Muscle layer of colon (tissue), 2 donors: ENCODE data around the gene TOMM70.

Experiments used
- H3K27ac ChIP-seq: one replicate; pipeline ENCODE4 v1.7.0; 2013; ENCODE audit warnings: low read depth, mild to moderate bottlenecking, low read length, moderate library complexity
- H3K27me3 ChIP-seq, 2 donors: one replicate each; pipeline ENCODE4 v1.7.0; 2013; ENCODE audit warnings: low read length in 2 of 2, mild to moderate bottlenecking in 2 of 2; ENCODE audit not compliant: insufficient read depth in 2 of 2, control insufficient read depth in 1 of 2
- H3K36me3 ChIP-seq: one replicate; pipeline ENCODE4 v1.7.0; 2013; ENCODE audit warnings: mild to moderate bottlenecking, low read length; ENCODE audit not compliant: insufficient read depth
- H3K4me1 ChIP-seq: one replicate; pipeline ENCODE4 v1.7.0; 2013; ENCODE audit warnings: mild to moderate bottlenecking, low read length; ENCODE audit not compliant: insufficient read depth
- H3K4me3 ChIP-seq, 2 donors: one replicate each; pipeline ENCODE4 v1.7.0; 2013; ENCODE audit warnings: low read length in 2 of 2, low read depth in 1 of 2, mild to moderate bottlenecking in 1 of 2, moderate library complexity in 1 of 2
- H3K9ac ChIP-seq: one replicate; pipeline ENCODE4 v1.7.0; 2013; ENCODE audit warnings: low read length
- H3K9me3 ChIP-seq: one replicate; pipeline ENCODE4 v1.7.0; 2013; ENCODE audit warnings: mild to moderate bottlenecking, low read length
- donor health status: abdominal sarcoma.
- donor health status: Adenocarcinoma of cecum.

TOMM70 gene

DNA sequence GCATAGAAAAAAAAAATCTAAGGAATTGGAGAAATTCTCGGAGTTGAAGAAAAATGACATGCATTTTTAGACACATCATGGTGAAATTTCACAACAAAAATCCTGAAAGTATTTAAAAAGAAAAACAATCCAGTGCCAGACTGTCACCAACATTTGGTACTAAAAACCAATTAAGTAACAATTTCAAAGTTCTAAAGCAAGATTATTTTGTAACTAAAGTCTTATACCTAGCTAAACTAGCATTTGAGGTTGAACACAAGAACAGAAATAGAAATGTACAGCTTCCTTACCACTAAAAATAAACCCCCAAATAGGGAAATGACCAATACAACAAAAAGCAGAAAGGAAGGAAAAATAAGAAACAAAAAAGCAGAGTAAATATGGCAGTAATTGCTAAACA lies 11.9 kb downstream of the TOMM70 start:
- Histone ChIP-seq H3K36me3 (peaks cover 10% of the 10 kb centered on the region), H3K9ac (no peak overlapping the region), H3K9me3 (no peaks in the 10 kb centered on the region), H3K4me3 (no peak overlapping the region), H3K4me1 (peaks cover 16% of the 10 kb centered on the region), H3K27me3 (no peaks in the 10 kb centered on the region), H3K27ac (no peak overlapping the region)

DNA sequence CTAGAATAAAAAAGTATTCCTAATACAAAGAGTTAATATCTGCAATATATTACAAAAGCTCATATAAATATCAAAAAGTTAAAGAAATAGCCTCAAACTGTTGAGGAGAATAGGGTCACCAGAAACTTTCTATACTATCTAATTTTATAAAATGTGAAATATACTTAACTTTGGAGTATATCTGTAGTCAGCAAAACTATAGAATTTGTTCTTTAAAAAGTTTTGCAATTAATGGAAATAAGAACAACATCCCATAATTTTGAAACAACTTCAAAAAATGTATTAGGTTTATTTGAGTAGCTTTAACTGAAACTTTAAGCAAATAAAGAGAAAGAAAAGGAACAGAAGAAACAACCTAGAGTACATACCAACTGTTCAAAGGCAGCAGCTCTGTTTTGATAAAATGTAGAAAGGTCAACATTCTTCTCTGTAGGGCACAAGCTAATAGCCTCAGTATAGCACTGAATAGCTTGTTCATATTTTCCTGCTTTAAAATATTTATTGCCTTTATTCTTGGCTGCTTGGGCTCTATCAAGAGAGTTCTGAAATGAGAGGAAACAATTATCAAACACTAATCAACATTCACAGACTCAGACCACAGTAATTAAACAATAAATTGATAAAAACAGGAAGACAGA lies 14.3 kb downstream of the TOMM70 start:
- Histone ChIP-seq H3K27ac (no peak overlapping the region), H3K9ac (no peak overlapping the region)

DNA sequence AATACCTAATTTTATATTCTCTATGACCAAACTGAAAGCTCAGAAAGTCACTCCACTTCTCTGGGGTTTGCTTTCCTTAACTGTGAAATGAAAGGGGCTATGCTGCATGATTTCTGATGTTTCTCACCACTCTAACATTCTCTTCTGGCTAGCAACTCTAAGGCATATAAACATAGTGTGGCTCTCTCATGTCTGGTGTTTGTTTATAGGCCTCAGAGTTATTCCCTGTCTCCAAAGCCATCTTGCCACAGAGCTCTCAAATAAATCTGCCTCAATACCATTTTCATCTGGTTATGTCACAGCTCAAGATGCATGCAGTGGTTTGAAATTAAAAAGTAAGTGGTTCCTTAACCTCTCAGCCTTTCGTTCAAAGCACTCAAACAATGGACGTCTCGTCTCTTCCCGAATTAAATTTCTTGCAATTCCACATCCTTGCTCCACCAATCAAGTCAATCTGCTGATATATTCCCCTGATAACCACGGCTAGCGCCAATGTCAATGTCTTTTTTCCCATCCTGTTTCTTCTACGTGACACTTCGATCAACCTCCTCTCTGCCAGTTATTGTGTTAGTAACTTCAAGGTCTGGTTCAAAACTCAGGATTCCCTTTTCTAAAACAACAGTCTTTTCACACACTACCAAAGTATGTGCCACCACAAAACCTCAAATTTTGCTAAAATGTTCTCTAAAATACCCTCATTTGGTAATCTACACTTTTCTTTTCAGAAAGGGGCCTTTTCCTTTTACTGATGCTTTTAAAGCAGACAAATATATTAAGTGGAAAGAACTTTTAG lies 16.0 kb downstream of the TOMM70 start:
- Histone ChIP-seq H3K9ac (no peak overlapping the region), H3K9me3 (no peaks in the 10 kb centered on the region), H3K4me1 (peaks cover 16% of the 10 kb centered on the region), H3K36me3 (peaks cover 34% of the 10 kb centered on the region), H3K4me3 (no peak overlapping the region), H3K27ac (no peak overlapping the region), H3K27me3 (no peaks in the 10 kb centered on the region)

More for the DNA sequence above, 14.3 kb downstream of the TOMM70 start:
- Histone ChIP-seq H3K4me3 (no peak overlapping the region), H3K4me1 (peaks cover 16% of the 10 kb centered on the region), H3K36me3 (peaks cover 21% of the 10 kb centered on the region), H3K27me3 (no peaks in the 10 kb centered on the region), H3K9me3 (no peaks in the 10 kb centered on the region)

DNA sequence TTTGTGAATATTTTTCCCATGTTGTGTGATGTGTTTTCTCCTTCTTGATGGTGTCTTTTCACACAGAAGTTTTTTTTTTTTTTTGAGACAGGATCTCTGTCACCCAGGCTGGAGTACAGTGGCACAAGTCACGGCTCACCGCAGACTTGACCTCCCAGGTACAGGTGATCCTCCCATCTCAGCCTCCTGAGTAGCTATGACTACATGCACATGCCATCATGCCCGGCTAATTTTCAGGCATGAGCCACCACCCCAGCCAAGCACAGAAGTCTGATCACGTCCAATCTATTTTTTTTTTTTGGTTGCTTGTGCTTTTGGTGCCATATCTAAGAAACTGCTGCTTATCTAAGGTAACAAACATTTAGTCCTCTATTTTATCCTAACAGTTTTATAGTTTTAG lies 24.6 kb downstream of the TOMM70 start:
- H3K27me3 ChIP-seq = no peaks in the 10 kb centered on the region
- H3K36me3 ChIP-seq = peaks cover 40% of the 10 kb centered on the region
- H3K4me1 ChIP-seq = no peaks in the 10 kb centered on the region
- H3K9me3 ChIP-seq = no peaks in the 10 kb centered on the region
- H3K4me3 ChIP-seq = no peak overlapping the region
- H3K27ac ChIP-seq = no peak overlapping the region
- H3K9ac ChIP-seq = no peak overlapping the region

DNA sequence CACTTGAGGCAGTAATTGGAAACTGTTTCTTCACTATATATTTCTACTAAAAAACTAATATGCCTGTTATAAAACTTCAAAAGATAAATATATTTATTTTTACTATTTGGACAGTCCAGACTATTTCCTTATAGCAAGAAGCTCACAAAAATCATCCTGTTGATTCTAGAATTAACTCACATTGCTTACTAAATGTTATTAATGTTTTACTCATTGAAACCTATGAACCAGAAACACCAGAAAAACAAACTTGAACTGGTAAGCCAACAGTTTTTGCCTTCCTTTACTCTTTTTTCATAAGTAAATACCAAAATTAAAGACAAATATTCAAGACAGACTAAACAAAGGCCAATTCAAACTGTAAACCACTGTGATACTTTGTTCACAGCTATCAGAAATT lies 26.4 kb downstream of the TOMM70 start:
- no peak overlapping the region for H3K9ac ChIP-seq
- H3K4me3 ChIP-seq = no peak overlapping the region
- H3K36me3 ChIP-seq = peaks cover 42% of the 10 kb centered on the region
- no peaks in the 10 kb centered on the region for H3K9me3 ChIP-seq
- no peak overlapping the region for H3K27ac ChIP-seq
- H3K27me3 ChIP-seq = no peaks in the 10 kb centered on the region
- no peaks in the 10 kb centered on the region for H3K4me1 ChIP-seq

DNA sequence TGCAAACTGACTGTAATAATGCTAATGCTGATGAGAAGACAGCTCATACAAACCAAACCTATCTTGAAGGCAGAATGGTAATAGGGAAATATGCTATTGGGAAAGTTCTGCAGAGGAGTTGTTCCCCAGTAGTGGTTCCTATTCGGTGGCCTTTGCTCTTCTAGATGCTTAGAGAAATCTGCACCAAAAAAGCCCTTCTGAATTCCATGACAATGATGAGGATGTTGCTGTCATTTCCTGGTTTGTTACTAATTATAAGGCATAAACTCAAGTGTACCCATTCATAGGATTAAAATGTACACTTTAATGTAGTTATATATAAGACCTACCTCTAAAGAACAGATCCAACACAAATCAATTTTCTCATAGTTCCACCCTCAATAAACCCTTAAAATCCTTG lies 30.1 kb downstream of the TOMM70 start:
- Histone ChIP-seq H3K27me3 (no peaks in the 10 kb centered on the region), H3K27ac (no peak overlapping the region), H3K4me3 (no peak overlapping the region), H3K36me3 (peaks cover 60% of the 10 kb centered on the region), H3K9ac (no peak overlapping the region), H3K4me1 (no peaks in the 10 kb centered on the region), H3K9me3 (no peaks in the 10 kb centered on the region)

DNA sequence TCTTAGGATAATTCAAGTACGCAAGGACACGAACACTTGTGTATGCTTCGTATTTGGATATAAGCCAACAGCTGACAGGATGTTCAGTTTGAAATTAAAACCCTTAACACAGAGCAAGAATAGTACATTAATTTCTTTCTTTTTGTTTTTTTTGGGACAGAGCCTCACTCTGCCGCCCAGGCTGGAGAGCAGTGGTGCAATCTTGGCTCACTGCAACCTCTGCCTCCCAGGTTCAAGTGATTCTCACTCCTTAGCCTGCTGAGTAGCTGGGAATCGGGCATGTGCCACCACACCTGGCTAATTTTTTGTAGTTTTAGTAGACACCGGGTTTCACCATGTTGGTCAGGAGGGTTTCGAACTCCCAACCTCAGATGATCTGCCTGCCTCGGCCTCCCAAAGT lies 32.4 kb downstream of the TOMM70 start:
- Histone ChIP-seq H3K36me3 (peaks cover 62% of the 10 kb centered on the region), H3K27me3 (no peaks in the 10 kb centered on the region), H3K9me3 (no peaks in the 10 kb centered on the region), H3K9ac (no peak overlapping the region), H3K4me3 (no peak overlapping the region), H3K4me1 (no peaks in the 10 kb centered on the region), H3K27ac (no peak overlapping the region)

DNA sequence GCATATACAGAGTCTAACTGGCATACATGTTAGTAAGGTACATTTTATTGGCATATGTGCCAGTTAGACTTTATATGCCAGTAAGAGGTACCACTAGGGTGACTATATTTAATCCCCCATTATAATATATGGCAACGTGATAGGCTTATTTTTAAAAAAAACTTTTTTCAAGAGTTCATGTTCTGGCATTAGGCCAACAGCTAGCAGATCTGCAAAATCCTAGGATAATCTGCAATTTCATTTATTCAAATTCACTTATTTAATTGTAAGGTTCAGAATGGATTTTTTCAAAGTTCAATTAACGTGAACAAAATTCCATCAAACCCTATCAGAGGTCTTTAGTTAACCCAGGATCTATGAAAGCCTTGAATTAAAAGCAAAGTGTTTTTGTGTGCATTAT lies 34.5 kb downstream of the TOMM70 start:
- Histone ChIP-seq H3K27me3 (no peaks in the 10 kb centered on the region), H3K4me1 (no peaks in the 10 kb centered on the region), H3K4me3 (no peak overlapping the region), H3K36me3 (peaks cover 49% of the 10 kb centered on the region), H3K9me3 (no peaks in the 10 kb centered on the region), H3K9ac (no peak overlapping the region), H3K27ac (no peak overlapping the region)

DNA sequence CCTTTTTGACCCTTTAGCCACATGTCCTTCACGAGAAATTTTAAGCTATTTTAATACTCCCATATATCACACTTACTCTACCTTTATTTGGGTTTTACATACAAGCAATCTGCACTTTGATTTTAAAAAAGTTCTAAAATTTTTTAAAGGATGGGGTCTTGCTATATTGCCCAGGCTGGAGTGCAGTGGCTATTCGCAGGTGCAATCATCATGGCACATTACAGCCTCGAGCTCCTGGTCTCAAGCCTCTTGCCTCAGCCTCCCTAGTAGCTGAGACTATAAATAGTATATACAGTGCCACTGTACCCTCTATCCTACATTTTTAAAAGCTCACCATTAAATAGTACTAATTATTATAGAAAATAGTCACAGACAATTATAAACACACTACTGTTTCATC lies 36.5 kb downstream of the TOMM70 start:
- H3K9ac ChIP-seq = no peak overlapping the region
- peaks cover 43% of the 10 kb centered on the region for H3K36me3 ChIP-seq
- no peaks in the 10 kb centered on the region for H3K27me3 ChIP-seq
- H3K9me3 ChIP-seq = no peaks in the 10 kb centered on the region
- H3K27ac ChIP-seq = no peak overlapping the region
- H3K4me3 ChIP-seq = no peak overlapping the region
- no peaks in the 10 kb centered on the region for H3K4me1 ChIP-seq

DNA sequence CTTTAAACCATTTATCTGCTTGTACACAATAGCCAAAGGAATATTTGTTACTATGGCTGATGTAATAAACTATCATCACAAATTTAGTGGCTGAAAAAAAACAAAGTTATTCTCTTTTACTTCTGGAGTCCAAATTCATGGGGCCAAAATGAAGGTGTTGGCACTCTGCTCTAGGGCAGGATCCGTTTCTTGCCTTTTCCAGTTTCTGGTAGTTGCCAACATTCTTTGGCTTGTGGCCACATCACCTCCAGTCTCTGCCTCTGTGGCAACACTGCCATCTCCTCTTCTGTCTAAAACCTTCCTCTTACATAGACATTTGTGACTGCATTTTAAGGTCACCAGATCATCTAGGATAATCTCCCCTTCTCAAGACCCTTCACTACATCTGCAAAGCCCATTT lies 39.0 kb downstream of the TOMM70 start:
- H3K4me3 ChIP-seq = no peak overlapping the region
- no peak overlapping the region for H3K9ac ChIP-seq
- H3K27ac ChIP-seq = no peak overlapping the region
- H3K4me1 ChIP-seq = no peaks in the 10 kb centered on the region
- H3K27me3 ChIP-seq = no peaks in the 10 kb centered on the region
- peaks cover 31% of the 10 kb centered on the region for H3K36me3 ChIP-seq
- H3K9me3 ChIP-seq = no peaks in the 10 kb centered on the region

DNA sequence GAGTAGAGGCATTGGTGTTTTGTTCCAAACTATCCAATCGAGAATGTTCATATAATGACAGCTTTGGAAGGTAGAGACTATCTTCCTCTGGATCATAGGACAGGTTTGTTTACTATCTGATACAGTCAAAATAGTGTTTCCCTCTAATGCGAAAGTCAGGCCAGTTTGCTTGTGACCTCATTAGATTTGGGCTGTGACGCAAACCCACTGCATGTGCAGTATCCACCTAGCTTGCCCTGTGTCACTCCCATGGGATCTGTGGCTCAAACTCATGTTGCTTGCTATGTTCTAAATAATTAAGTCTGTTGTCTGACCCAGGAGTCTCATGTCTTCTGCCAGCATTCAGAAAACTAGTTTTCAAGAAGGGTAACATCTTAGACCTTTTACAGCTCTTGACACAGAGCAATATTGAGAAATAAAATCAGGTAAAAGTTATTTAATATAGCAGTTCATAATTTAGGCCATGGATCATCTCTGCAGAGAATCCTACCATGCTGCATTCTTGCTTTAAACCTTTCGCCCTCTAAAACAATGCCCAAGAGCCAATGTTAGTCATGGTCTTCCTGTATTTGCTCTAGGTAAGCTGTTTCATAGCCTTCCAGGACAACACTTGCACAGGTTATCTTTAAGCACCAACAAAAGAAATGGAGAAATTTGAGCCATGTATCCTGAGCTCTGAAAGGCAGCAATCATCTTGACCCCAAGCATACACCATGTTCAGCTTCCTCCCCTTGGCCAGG lies 40.0 kb downstream of the TOMM70 start:
- H3K4me1 ChIP-seq = no peaks in the 10 kb centered on the region
- no peaks in the 10 kb centered on the region for H3K9me3 ChIP-seq
- H3K36me3 ChIP-seq = peaks cover 21% of the 10 kb centered on the region
- H3K27ac ChIP-seq = no peak overlapping the region
- no peak overlapping the region for H3K9ac ChIP-seq
- H3K4me3 ChIP-seq = no peak overlapping the region
- no peaks in the 10 kb centered on the region for H3K27me3 ChIP-seq
